ENCODE results near the gene PRKCE. TPM values are rescaled to one million over a fixed set of nuclear protein-coding genes. Genes with fewer than 3 reads are reported as not detected.

Gene PRKCE
- total RNA-seq, 2 experiments from 2014 or later: 24.9 to 26.2 TPM

DNA sequence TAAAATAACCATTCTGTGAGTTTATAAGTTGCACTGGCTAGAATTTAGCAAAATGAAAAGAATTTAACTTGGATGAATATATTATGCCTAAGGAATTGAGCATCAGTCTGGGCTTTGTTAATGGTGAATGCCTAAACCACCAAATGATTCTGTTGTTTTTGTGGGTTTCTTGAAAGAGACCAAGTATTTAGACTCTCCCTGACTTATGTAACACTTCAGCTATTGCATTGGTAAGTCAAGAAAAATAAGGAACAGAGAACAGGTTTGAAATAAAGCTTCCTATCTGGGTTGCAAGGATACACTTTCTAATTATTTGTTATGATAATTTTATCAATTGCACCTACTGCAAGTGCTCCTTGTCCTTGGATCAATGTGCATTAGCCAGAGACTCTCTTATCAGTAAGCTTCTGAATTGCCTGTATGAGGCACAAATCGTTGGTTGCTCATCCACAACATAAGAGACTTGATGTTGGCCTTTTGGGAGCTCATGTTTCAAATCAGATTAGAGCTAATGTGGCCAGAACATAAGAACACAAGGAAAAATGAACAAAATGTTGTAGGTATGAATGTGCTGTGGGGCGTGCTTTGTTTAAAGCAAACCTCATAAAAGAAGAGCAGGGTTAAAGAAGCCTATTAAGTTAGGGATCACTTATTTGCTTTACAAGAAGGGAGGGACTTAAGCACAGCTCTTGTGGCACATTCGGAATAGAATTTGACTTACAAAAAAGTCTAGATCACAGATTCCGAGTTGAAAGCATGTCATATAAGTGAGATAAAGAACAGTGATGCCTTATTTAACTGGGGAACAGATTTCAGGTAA, 37.2 kb downstream of the PRKCE start:
- Histone ChIP-seq H3K9me3 (ENCODE audit: control insufficient read depth in 1 of 2, insufficient read depth in 1 of 2, low read length in 2 of 2) (no peaks in the 10 kb centered on the region), H3K36me3 (ENCODE audit: insufficient read depth, low read length) (no peaks in the 10 kb centered on the region), H3K27ac (ENCODE audit: low read depth in 1 of 2, low read length in 2 of 2) (no peak overlapping the region), H3K4me3 (ENCODE audit: low read length) (no peak overlapping the region), H3K27me3 (ENCODE audit: control insufficient read depth in 1 of 2, insufficient read depth in 2 of 2, low read length in 2 of 2) (no peaks in the 10 kb centered on the region), H3K4me1 (ENCODE audit: insufficient read depth, low read length) (no peaks in the 10 kb centered on the region)
- POLR2A ChIA-PET: no interaction called here
- no peak overlapping the region for H3K27ac Mint-ChIP-seq
- intact Hi-C loops (cut with DNase I, micrococcal nuclease): no loop called here
- H3K4me1 Mint-ChIP-seq (ENCODE audit: low read depth): peaks cover 14% of the 10 kb centered on the region
- CTCF ChIA-PET: no interaction called here
- TF ChIP-seq, protein P1, sequence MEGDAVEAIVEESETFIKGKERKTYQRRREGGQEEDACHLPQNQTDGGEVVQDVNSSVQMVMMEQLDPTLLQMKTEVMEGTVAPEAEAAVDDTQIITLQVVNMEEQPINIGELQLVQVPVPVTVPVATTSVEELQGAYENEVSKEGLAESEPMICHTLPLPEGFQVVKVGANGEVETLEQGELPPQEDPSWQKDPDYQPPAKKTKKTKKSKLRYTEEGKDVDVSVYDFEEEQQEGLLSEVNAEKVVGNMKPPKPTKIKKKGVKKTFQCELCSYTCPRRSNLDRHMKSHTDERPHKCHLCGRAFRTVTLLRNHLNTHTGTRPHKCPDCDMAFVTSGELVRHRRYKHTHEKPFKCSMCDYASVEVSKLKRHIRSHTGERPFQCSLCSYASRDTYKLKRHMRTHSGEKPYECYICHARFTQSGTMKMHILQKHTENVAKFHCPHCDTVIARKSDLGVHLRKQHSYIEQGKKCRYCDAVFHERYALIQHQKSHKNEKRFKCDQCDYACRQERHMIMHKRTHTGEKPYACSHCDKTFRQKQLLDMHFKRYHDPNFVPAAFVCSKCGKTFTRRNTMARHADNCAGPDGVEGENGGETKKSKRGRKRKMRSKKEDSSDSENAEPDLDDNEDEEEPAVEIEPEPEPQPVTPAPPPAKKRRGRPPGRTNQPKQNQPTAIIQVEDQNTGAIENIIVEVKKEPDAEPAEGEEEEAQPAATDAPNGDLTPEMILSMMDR (IDR thresholded peaks at IDR 0.05): no peak
- no peaks in the 10 kb centered on the region for H3K27me3 Mint-ChIP-seq
- no peaks in the 10 kb centered on the region for H3K9me3 Mint-ChIP-seq
- no peak for DNase-seq
- no peaks in the 10 kb centered on the region for H3K36me3 Mint-ChIP-seq (ENCODE audit: low read depth)
- H3K4me3 Mint-ChIP-seq: no peak overlapping the region
- ATAC-seq (ENCODE audit: poor library complexity): no peak

DNA sequence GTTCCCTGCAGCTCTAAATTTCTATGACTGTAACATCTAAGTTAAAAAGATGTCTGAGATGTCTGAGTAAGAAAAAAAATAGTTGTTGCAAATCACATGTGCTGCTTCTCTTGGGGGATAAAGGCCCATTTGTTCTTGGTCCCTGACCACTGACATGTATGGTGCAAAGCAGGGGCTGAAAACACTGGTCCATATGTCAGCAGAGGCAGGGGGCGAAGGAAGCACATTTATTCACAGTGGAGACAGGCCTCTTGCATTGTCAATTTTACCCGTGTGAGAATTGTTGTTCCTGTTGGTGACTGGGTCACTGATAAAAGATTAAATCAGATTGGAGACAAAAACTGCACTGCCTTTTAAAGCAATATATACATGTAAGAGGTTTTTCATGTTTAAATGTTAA, 38.8 kb downstream of the PRKCE start:
- no peak overlapping the region for H3K4me3 ChIP-seq (ENCODE audit: low read length)
- ChIA-PET POLR2A (no interaction called here), CTCF (no interaction called here)
- H3K4me3 Mint-ChIP-seq: no peak overlapping the region
- H3K9me3 Mint-ChIP-seq: no peaks in the 10 kb centered on the region
- ATAC-seq (ENCODE audit: poor library complexity) (no peak), DNase-seq (no peak)
- no peak overlapping the region for H3K27ac ChIP-seq (ENCODE audit: low read depth in 1 of 2, low read length in 2 of 2)
- peaks cover 14% of the 10 kb centered on the region for H3K4me1 Mint-ChIP-seq (ENCODE audit: low read depth)
- no peaks in the 10 kb centered on the region for H3K27me3 ChIP-seq (ENCODE audit: control insufficient read depth in 1 of 2, insufficient read depth in 2 of 2, low read length in 2 of 2)
- H3K27me3 Mint-ChIP-seq: no peaks in the 10 kb centered on the region
- no peaks in the 10 kb centered on the region for H3K36me3 Mint-ChIP-seq (ENCODE audit: low read depth)
- H3K4me1 ChIP-seq (ENCODE audit: insufficient read depth, low read length): no peaks in the 10 kb centered on the region
- intact Hi-C loops (cut with DNase I, micrococcal nuclease): no loop called here
- TF ChIP-seq, protein P1 (IDR thresholded peaks at IDR 0.05): no peak
- H3K27ac Mint-ChIP-seq: no peak overlapping the region
- no peaks in the 10 kb centered on the region for H3K9me3 ChIP-seq (ENCODE audit: control insufficient read depth in 1 of 2, insufficient read depth in 1 of 2, low read length in 2 of 2)
- H3K36me3 ChIP-seq (ENCODE audit: insufficient read depth, low read length): no peaks in the 10 kb centered on the region

DNA sequence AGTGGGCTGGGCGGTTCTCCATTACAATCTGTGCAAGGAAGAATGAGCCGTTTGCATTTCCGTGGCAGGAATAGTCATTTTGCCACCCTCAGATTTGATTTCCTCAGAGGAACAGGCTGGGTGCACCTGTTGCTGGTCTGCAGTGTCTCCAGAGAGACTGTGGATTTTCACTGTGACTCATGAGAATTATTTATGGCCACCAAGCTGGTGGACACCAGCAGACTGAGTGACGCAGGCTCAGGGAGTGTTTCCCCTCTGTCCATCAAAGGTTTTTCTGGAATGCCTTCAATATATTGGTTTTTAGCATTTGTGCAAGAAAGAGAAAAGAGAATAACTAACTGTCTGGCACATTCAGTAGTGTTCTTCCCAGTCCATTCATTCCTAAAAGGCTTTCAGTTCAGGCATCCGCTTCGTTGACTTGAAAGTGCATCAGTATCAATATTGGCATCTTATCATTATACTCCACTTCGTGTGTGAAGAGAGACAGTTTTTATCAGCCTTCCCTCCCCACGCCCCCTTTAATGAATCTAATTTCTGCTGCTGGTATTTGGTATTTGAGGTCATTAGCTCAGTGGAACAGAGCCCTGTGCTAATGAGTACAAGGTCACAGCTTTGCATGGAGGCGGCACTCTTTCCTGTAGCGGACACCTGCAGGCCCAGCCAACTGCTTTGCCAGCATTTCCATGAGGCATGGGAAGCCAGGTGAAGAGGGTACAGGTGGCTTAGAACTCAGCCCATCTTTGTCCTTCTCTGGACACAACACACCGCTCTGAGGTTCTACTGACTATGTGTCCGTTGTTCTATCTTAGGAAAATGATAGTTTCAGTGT, 39.9 kb downstream of the PRKCE start:
- H3K9me3 ChIP-seq (ENCODE audit: control insufficient read depth in 1 of 2, insufficient read depth in 1 of 2, low read length in 2 of 2): no peaks in the 10 kb centered on the region
- Mint-ChIP-seq H3K4me3 (no peak overlapping the region), H3K9me3 (no peaks in the 10 kb centered on the region), H3K4me1 (ENCODE audit: low read depth) (peaks cover 14% of the 10 kb centered on the region), H3K27me3 (no peaks in the 10 kb centered on the region), H3K27ac (no peak overlapping the region), H3K36me3 (ENCODE audit: low read depth) (no peaks in the 10 kb centered on the region)
- TF ChIP-seq, protein P1 (IDR thresholded peaks at IDR 0.05): no peak
- H3K36me3 ChIP-seq (ENCODE audit: insufficient read depth, low read length): no peaks in the 10 kb centered on the region
- CTCF ChIA-PET: no interaction called here
- POLR2A ChIA-PET: no interaction called here
- no peak for DNase-seq
- no peak overlapping the region for H3K27ac ChIP-seq (ENCODE audit: low read depth in 1 of 2, low read length in 2 of 2)
- intact Hi-C loops (cut with DNase I, micrococcal nuclease): no loop called here
- H3K27me3 ChIP-seq (ENCODE audit: control insufficient read depth in 1 of 2, insufficient read depth in 2 of 2, low read length in 2 of 2): no peaks in the 10 kb centered on the region
- ATAC-seq (ENCODE audit: poor library complexity): no peak
- H3K4me1 ChIP-seq (ENCODE audit: insufficient read depth, low read length): no peaks in the 10 kb centered on the region
- no peak overlapping the region for H3K4me3 ChIP-seq (ENCODE audit: low read length)
